GM12878 (cell line): ENCODE measurements around the gene GLB1L. TPM values are rescaled to one million over a fixed set of nuclear protein-coding genes. Genes with fewer than 3 reads are reported as not detected.

ENCODE experiments used
- ATAC-seq: fragments of 200-7000 bp; cut with Tn5 transposase; 3 replicates; pipeline ENCODE4 v1.9.1; 2020; ENCODE audit warnings: mild to moderate bottlenecking, moderate library complexity
- BruUV-seq: library from RNA; stranded (reverse); fragments of 400-500 nt; replicated peaks from 2 replicates; lab custom pipeline; 2021; lab: Mats Ljungman, UMichigan
- CTCF ChIA-PET: fragments of 300-600 bp; sonication (Branson Sonifier 250); formaldehyde crosslinking; extraction: SDS; loops from one replicate; lab custom pipeline; 2021; ENCODE audit warnings: inconsistent platforms; lab: Yijun Ruan, JAX
- POLR2A ChIA-PET: fragments of 350-600 bp; formaldehyde crosslinking; extraction: SDS; loops from one replicate; lab custom pipeline; 2021; ENCODE audit warnings: inconsistent platforms; lab: Charles Lee
- RAD21 ChIA-PET: fragments of 300-600 bp; sonication (Branson Sonifier 250); formaldehyde crosslinking; loops from one replicate; lab custom pipeline; 2023; ENCODE audit warnings: antibody characterized with exemption; ENCODE audit not compliant: unreplicated experiment; lab: Charles Lee
- SMC1A ChIA-PET: fragments of 300-600 bp; sonication (Branson Sonifier 250); formaldehyde crosslinking; loops from one replicate; lab custom pipeline; 2023; ENCODE audit not compliant: unreplicated experiment, uncharacterized antibody; lab: Charles Lee
- DNase-seq: peaks from one replicate; pipeline ENCODE4 v3.0.0-alpha.2; 2011; ENCODE audit warnings: low read depth, low spot score
- FAIRE-seq: peaks from 3 replicates; lab custom pipeline; 2011; peaks lifted over from hg19 to GRCh38; lab: Jason Lieb, UNC
- H2AFZ ChIP-seq: 2 replicates; pipeline ENCODE4 v1.6.0; 2011; ENCODE audit warnings: low read depth, low read length, control low read depth; ENCODE audit not compliant: control insufficient read depth
- H3K27ac ChIP-seq: 2 replicates; pipeline ENCODE4 v1.5.1; 2011; ENCODE audit warnings: control low read depth; ENCODE audit not compliant: control insufficient read depth, insufficient read depth
- H3K27me3 ChIP-seq, 2 experiments: replicated peaks in 1 of 2; 2 replicates each; pipeline versions ENCODE4 v1.6.0 to v1.6.1; 2011; ENCODE audit warnings: low read length in 1 of 2; ENCODE audit not compliant: control insufficient read depth in 2 of 2, insufficient read depth in 2 of 2
- H3K36me3 ChIP-seq, 2 experiments: 2 replicates each; pipeline ENCODE4 v1.5.1; 2011; ENCODE audit warnings: low read length in 1 of 2; ENCODE audit not compliant: control insufficient read depth in 2 of 2, insufficient read depth in 2 of 2
- H3K4me1 ChIP-seq: 2 replicates; pipeline ENCODE4 v1.6.1; 2011; ENCODE audit warnings: mild to moderate bottlenecking, low read length, moderate library complexity, mixed read lengths; ENCODE audit not compliant: control insufficient read depth, insufficient read depth
- H3K4me2 ChIP-seq: 2 replicates; pipeline ENCODE4 v1.6.0; 2011; ENCODE audit warnings: control low read depth; ENCODE audit not compliant: control insufficient read depth, insufficient read depth
- H3K4me3 ChIP-seq: fragments of 200-600 bp; sonication (generic); 2 replicates; pipeline ENCODE4 v1.5.1; 2016
- H3K79me2 ChIP-seq: 2 replicates; pipeline ENCODE4 v1.6.0; 2011; ENCODE audit warnings: low read length; ENCODE audit not compliant: control insufficient read depth, insufficient read depth
- H3K9ac ChIP-seq: 2 replicates; pipeline ENCODE4 v1.8.0; 2011; ENCODE audit warnings: low read length, control low read depth, mixed read lengths; ENCODE audit not compliant: control insufficient read depth, insufficient read depth
- H3K9me3 ChIP-seq: replicated peaks from 3 replicates; pipeline ENCODE4 v1.5.1; 2011; ENCODE audit warnings: mild to moderate bottlenecking, low read length; ENCODE audit not compliant: control insufficient read depth, insufficient read depth
- H4K20me1 ChIP-seq: 2 replicates; pipeline ENCODE4 v1.6.0; 2011; ENCODE audit not compliant: control insufficient read depth, insufficient read depth
- ATF7 ChIP-seq: fragments of 450-650 bp; IDR thresholded peaks from 2 replicates; pipeline ENCODE4 v1.6.1; 2016; ENCODE audit warnings: low read depth, mild to moderate bottlenecking
- CREB1 ChIP-seq: IDR thresholded peaks from 2 replicates; pipeline ENCODE4 v1.6.1; 2012; ENCODE audit warnings: low read depth, mild to moderate bottlenecking, inconsistent platforms
- DPF2 ChIP-seq: fragments of 450-650 bp; IDR thresholded peaks from 2 replicates; pipeline ENCODE4 v1.6.1; 2017; ENCODE audit warnings: mild to moderate bottlenecking
- NFYA ChIP-seq: IDR thresholded peaks from 2 replicates; pipeline ENCODE4 v1.6.1; 2011; ENCODE audit warnings: low read depth, mild to moderate bottlenecking, low read length, improper control_type of control experiment, borderline replicate concordance
- TBL1XR1 ChIP-seq: IDR thresholded peaks from 2 replicates; pipeline ENCODE4 v1.6.1; 2012; ENCODE audit warnings: low read depth, low read length, improper control_type of control experiment
- TCF3 ChIP-seq: IDR thresholded peaks from 2 replicates; pipeline ENCODE4 v1.6.1; 2012; ENCODE audit warnings: low read depth, mild to moderate bottlenecking, low read length, borderline replicate concordance; ENCODE audit not compliant: insufficient read depth
- WGBS: methylation state at CpG from one replicate; pipeline ENCODE4 v1.1.6; 2016; ENCODE audit warnings: low lambda C conversion rate; ENCODE audit not compliant: insufficient replicate concordance, insufficient coverage; ENCODE audit errors: missing lambda C conversion rate; 5-methylcytosine and 5-hydroxymethylcytosine counted together
- in situ Hi-C: fragments of 300-500 bp; cut with MboI; formaldehyde crosslinking; loops from 9 replicates; pipeline ENCODE4 v1.14.3; 2018; ENCODE audit warnings: mixed read lengths
- intact Hi-C: fragments of 100-400 bp; cut with micrococcal nuclease; formaldehyde crosslinking; loops from one replicate; pipeline ENCODE4 v1.14.2; 2022; ENCODE audit not compliant: unreplicated experiment
- polyA plus RNA-seq, 11 experiments: library from polyadenylated mRNA; depleted of rRNA in 4 of 11; unstranded in 6 of 11; stranded (reverse) in 5 of 11; fragments of >200 nt; fragmentation: Nextera tagmentation in 4 of 11; fragmentation: Illumina TruSeq in 1 of 11; extraction: Ambion mirVana in 4 of 11; extraction: Trizol in 1 of 11; gene quantifications; 1 replicate in 1 of 11; 2 replicates in 10 of 11; pipeline versions ENCODE4 v1.2.1 to v1.2.3, GENCODE V29; 2011 to 2016; ENCODE audit warnings: inconsistent platforms in 2 of 11, missing spikeins in 2 of 11, low read depth in 1 of 11
- total RNA-seq, 4 experiments: library from RNA; depleted of rRNA in 3 of 4; stranded (reverse); fragments of >200 nt in 3 of 4; fragmentation: Illumina TruSeq in 1 of 4; extraction: Trizol in 1 of 4; gene quantifications; 2 replicates each; pipeline versions ENCODE4 v1.2.1 to v1.2.3, GENCODE V29; 2013 to 2021
- TF ChIP-seq, protein P1 (sequence below): fragments of 450-650 bp; IDR thresholded peaks from 2 replicates; pipeline ENCODE4 v1.6.1; 2016; ENCODE audit warnings: mild to moderate bottlenecking
- TF ChIP-seq, protein P2 (sequence below): fragments of 450-650 bp; IDR thresholded peaks from 2 replicates; pipeline ENCODE4 v1.6.1; 2014; ENCODE audit warnings: mild to moderate bottlenecking
- TF ChIP-seq, protein P3 (sequence below): fragments of 450-650 bp; formaldehyde crosslinking; IDR thresholded peaks from 2 replicates; pipeline ENCODE4 v1.5.0; 2022; ENCODE audit warnings: mild to moderate bottlenecking, missing genetic modification characterization
- TF ChIP-seq, protein P4 (sequence below): fragments of 450-650 bp; IDR thresholded peaks from 2 replicates; pipeline ENCODE4 v1.6.1; 2017; ENCODE audit warnings: antibody characterized with exemption, mild to moderate bottlenecking, moderate library complexity

Gene GLB1L
- total and polyA plus RNA-seq, 10 of the 15 experiments (the other 5 are each of a cell fraction or from before 2014, with no cell fraction given), result 0.29 to 4.6 (median 2.7) TPM

DNA sequence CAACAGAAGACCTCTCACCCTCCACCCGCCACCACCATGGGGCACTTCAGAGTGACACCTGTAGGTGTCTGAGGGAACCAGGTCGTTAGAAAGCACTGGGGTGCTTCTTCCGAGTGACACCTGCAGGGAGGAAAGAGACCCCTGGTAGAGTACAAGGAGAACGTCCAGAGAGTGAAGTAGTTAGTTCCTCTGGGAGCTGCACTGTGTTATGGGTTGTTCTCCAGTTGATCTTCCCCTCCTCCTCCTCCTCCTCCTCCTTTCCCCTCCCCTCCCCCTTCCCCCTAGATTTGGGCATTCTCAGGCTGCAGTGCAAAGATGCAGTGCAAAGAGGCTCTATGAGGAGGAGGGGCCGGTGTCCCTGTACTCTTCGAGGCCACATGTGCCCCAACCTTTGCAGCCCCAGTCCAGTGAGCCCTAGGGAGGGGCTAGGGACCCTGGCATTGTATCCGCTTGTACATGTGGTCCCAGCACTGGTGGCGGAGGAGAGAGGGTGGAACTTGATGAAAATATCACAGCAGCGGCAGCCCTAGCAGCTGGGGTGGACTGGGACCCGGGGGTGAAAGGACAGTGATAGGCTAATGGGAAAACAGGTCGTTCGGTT is 34.8 kb upstream of the GLB1L start (continued):
- TF ChIP-seq, protein P1, sequence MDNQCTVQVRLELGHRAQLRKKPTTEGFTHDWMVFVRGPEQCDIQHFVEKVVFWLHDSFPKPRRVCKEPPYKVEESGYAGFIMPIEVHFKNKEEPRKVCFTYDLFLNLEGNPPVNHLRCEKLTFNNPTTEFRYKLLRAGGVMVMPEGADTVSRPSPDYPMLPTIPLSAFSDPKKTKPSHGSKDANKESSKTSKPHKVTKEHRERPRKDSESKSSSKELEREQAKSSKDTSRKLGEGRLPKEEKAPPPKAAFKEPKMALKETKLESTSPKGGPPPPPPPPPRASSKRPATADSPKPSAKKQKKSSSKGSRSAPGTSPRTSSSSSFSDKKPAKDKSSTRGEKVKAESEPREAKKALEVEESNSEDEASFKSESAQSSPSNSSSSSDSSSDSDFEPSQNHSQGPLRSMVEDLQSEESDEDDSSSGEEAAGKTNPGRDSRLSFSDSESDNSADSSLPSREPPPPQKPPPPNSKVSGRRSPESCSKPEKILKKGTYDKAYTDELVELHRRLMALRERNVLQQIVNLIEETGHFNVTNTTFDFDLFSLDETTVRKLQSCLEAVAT, result peak; percentile 56
- TF ChIP-seq, protein P2, sequence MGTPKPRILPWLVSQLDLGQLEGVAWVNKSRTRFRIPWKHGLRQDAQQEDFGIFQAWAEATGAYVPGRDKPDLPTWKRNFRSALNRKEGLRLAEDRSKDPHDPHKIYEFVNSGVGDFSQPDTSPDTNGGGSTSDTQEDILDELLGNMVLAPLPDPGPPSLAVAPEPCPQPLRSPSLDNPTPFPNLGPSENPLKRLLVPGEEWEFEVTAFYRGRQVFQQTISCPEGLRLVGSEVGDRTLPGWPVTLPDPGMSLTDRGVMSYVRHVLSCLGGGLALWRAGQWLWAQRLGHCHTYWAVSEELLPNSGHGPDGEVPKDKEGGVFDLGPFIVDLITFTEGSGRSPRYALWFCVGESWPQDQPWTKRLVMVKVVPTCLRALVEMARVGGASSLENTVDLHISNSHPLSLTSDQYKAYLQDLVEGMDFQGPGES, result no peak
- no peak for TF ChIP-seq DPF2

DNA sequence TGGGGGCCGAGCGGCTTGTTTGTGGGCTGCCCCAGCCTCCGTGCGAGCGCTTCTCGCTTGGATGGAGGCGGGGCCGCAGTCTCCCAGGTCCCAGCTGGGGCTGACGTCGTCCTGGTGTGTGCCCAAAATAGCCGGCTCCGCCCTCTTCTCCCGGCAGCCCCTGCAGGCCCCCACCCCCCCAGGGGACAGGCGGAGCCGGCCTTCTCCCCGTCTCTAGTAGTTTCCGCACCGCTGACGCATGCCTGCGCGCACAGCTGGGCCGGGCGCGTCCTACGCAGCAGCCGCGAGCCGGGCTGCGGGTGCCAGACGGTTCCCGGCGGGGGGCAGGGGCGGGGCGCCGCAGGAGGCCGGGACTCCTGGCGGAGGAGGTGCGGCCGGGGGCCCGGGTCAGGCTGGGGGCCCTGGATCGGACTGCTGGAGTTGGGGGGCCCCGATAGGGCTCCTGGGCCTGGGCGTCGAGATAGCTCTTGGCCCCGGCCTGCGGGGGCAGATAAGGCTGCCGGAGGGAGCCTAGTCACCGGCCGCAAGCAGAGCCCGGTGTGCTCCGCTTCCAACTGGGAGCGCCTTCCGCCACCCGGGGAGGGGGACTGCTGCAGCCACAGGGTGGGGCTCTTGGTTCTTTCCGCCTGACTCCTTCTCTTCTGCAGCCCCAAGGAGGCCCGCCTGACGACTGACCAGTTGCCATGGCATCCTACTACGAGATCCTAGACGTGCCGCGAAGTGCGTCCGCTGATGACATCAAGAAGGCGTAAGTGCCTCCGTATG is 34.1 kb upstream of the GLB1L start, which contains the start of gene DNAJB2:
Gene DNAJB2, plus strand, starts transcription at position 216 of the 765 bp plus-strand sequence. Its CDS starts 468 bp downstream, at position 684.
- peak; percentile 89 for DNase-seq
- peak; percentile 91 for ATAC-seq
- Histone ChIP-seq H4K20me1 (no peaks in the 10 kb centered on the region), H3K27me3 (no peaks in the 10 kb centered on the region), H3K9ac (peak within 1 kb of the TSS; percentile 73), H3K27ac (peak within 1 kb of the TSS; percentile 90), H3K4me3 (peak within 1 kb of the TSS; percentile 71), H3K9me3 (no peaks in the 10 kb centered on the region), H3K4me2 (peak within 1 kb of the TSS; percentile 95), H3K4me1 (peaks cover 26% of the 10 kb centered on the region), H3K36me3 (no peaks in the 10 kb centered on the region; a peak in 1 of 4 replicates), H2AFZ (peak within 1 kb of the TSS; percentile 98), H3K79me2 (peaks cover 6% of the 10 kb centered on the region)
- intact Hi-C loops, result loop anchor here (1.0 to 5.0 kb wide), 7 partner anchors 16 to 318 kb away; partner anchors contain the start of genes ANKZF1, ATG9A, CNPPD1 and NHEJ1
- ChIA-PET RAD21 (interaction anchor here (0.8 to 5.9 kb wide), 11 partner anchors 14 to 220 kb away, joined by 3 to 78 read pairs (median 11); partner anchors contain the start of genes CNPPD1, GLB1L, GMPPA and STK16), POLR2A (interaction anchor here (0.5 to 7.0 kb wide), 10 partner anchors 12 to 385 kb away, joined by 3 to 160 read pairs (median 15); partner anchors contain the start of genes ANKZF1, ATG9A, CNPPD1 and DNPEP), SMC1A (interaction anchor here (0.6 to 8.8 kb wide), 9 partner anchors 14 to 145 kb away, joined by 3 to 98 read pairs (median 4); partner anchors contain the start of genes CNPPD1, GLB1L, NHEJ1 and STK16), CTCF (interaction anchor here (0.5 to 13.5 kb wide), 14 partner anchors 14 to 249 kb away, joined by 3 to 257 read pairs (median 21); partner anchors contain the start of genes CNPPD1, DNPEP, GLB1L and SLC23A3)
- FAIRE-seq, result peak; percentile 98
- BruUV-seq, result no TSS peak
- in situ Hi-C loops, result no loop called here
- WGBS, result 1% methylated on average over 59 of the region's 65 CpGs
- TF ChIP-seq TCF3 (peak; percentile 88; the same call in 1 of the 2 replicates), CREB1 (peak; percentile 96), NFYA (no peak), ATF7 (peak; percentile 97), TBL1XR1 (peak; percentile 74; the same call in 1 of the 2 replicates)
- TF ChIP-seq, protein P3, sequence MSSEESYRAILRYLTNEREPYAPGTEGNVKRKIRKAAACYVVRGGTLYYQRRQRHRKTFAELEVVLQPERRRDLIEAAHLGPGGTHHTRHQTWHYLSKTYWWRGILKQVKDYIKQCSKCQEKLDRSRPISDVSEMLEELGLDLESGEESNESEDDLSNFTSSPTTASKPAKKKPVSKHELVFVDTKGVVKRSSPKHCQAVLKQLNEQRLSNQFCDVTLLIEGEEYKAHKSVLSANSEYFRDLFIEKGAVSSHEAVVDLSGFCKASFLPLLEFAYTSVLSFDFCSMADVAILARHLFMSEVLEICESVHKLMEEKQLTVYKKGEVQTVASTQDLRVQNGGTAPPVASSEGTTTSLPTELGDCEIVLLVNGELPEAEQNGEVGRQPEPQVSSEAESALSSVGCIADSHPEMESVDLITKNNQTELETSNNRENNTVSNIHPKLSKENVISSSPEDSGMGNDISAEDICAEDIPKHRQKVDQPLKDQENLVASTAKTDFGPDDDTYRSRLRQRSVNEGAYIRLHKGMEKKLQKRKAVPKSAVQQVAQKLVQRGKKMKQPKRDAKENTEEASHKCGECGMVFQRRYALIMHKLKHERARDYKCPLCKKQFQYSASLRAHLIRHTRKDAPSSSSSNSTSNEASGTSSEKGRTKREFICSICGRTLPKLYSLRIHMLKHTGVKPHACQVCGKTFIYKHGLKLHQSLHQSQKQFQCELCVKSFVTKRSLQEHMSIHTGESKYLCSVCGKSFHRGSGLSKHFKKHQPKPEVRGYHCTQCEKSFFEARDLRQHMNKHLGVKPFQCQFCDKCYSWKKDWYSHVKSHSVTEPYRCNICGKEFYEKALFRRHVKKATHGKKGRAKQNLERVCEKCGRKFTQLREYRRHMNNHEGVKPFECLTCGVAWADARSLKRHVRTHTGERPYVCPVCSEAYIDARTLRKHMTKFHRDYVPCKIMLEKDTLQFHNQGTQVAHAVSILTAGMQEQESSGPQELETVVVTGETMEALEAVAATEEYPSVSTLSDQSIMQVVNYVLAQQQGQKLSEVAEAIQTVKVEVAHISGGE (CRISPR knock-in tag), result no peak
- TF ChIP-seq, protein P4, sequence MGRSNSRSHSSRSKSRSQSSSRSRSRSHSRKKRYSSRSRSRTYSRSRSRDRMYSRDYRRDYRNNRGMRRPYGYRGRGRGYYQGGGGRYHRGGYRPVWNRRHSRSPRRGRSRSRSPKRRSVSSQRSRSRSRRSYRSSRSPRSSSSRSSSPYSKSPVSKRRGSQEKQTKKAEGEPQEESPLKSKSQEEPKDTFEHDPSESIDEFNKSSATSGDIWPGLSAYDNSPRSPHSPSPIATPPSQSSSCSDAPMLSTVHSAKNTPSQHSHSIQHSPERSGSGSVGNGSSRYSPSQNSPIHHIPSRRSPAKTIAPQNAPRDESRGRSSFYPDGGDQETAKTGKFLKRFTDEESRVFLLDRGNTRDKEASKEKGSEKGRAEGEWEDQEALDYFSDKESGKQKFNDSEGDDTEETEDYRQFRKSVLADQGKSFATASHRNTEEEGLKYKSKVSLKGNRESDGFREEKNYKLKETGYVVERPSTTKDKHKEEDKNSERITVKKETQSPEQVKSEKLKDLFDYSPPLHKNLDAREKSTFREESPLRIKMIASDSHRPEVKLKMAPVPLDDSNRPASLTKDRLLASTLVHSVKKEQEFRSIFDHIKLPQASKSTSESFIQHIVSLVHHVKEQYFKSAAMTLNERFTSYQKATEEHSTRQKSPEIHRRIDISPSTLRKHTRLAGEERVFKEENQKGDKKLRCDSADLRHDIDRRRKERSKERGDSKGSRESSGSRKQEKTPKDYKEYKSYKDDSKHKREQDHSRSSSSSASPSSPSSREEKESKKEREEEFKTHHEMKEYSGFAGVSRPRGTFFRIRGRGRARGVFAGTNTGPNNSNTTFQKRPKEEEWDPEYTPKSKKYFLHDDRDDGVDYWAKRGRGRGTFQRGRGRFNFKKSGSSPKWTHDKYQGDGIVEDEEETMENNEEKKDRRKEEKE, result no peak
